LNCAP (cell line): ENCODE data around the gene RAMP3.

ENCODE experiments used
- TF ChIP-seq, protein P1 (sequence below): fragments of 450-650 bp; IDR thresholded peaks from 2 replicates; pipeline ENCODE4 v1.5.1; 2017; ENCODE audit warnings: mild to moderate bottlenecking

Gene RAMP3

DNA sequence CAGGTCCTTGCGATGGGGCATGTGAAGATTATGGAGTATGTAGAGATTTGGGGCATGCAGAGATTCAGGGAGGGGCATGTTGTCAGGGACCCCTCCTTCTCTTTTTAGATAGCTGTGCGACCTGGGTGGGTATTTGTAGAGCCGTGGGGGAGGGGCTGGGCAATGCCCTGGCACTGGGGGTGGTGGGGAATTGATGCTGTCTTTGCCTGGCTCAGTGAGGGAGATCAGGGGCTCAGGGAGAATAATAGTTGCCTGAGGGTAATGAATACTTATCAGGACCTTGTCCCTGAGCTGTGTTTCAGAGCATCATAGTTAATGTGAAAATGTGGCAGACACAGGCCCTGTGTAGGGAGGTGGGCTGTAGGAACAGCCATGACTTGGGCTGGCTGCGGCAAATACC lies 3.5 kb downstream of the RAMP3 start:
- TF ChIP-seq, protein P1, sequence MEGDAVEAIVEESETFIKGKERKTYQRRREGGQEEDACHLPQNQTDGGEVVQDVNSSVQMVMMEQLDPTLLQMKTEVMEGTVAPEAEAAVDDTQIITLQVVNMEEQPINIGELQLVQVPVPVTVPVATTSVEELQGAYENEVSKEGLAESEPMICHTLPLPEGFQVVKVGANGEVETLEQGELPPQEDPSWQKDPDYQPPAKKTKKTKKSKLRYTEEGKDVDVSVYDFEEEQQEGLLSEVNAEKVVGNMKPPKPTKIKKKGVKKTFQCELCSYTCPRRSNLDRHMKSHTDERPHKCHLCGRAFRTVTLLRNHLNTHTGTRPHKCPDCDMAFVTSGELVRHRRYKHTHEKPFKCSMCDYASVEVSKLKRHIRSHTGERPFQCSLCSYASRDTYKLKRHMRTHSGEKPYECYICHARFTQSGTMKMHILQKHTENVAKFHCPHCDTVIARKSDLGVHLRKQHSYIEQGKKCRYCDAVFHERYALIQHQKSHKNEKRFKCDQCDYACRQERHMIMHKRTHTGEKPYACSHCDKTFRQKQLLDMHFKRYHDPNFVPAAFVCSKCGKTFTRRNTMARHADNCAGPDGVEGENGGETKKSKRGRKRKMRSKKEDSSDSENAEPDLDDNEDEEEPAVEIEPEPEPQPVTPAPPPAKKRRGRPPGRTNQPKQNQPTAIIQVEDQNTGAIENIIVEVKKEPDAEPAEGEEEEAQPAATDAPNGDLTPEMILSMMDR = no peak

DNA sequence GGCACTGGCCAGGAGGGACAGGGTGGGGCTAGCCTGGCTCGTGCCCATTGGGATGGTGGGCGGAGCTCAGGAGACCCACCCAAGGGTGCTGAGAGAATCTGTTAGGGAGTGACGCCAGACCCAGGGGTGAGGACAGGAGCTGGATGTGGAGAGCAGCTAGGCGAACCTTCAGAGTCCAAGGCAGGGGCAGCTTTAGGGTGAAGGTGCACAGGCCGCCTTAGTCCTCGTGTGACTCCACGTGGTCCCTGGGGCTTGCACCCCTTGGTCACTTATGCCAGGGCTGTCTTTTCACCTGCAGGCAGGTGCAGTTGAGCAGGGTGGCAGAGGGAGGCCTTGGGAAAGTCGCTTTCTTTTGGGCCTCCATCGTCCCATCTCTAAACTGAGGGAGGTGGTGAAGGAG lies 4.3 kb downstream of the RAMP3 start:
- TF ChIP-seq, protein P1 = no peak

DNA sequence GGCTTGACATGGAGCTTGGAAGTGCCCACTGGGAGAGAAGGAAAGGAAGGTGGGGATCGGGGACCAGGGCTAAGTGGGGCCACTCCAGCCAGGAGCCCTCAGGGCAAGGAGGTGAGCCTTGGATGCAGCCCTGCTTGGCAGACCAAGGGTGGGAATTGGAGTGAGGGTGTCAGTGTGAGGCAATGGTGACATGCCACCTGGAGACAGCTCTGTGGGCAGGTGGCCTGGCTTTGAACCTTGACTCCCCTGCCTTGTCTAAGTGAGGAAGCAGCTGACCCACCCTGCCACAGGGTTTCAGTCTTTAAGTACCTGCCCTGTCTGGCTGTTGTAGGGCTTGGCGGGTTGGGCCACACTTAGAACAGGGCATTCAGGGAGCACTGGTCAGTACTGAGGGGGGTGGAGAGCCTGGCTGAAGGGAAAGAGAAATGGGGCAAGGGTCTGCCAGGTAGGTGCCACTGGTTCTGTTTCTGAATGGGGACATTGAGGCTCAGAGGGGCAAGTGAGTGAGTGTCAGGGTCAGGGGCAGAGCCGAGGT lies 4.8 kb downstream of the RAMP3 start:
- TF ChIP-seq, protein P1 = no peak

DNA sequence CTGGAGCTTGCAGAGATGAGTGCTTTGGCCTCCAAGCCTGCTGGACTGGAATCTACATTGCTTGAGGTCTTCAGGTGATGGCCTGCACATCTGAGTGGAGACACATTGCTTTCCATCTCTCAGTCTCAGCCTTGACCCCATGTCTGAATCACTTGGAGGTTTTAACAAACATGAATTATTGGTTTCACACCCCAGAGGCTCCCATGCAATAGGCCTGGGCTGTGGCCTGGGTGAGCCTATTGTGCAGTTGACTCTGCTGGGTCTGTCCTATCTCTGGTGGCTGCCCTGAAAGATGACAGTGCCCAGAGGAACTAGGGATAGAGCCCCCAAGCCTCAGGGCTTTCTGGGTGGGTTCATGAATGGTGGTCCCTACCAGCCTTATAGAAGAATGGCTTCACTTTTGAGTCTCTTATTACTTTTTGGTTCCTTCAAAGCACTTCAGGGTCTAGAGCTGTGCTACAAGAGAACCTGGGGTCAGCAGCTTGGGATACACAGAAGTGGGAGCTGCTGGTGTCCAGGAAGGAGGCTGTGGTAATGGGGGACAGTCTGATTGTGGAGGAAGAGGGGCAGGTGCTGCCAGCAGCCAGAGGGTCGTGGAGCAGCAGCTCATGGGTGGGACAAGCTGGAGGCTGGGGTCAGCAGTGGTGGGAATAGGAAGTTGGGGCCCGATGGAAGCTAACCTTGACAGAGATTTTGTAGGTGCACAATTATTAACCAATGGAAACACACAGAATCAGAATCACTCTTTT lies 5.5 kb downstream of the RAMP3 start:
- TF ChIP-seq, protein P1 = no peak

DNA sequence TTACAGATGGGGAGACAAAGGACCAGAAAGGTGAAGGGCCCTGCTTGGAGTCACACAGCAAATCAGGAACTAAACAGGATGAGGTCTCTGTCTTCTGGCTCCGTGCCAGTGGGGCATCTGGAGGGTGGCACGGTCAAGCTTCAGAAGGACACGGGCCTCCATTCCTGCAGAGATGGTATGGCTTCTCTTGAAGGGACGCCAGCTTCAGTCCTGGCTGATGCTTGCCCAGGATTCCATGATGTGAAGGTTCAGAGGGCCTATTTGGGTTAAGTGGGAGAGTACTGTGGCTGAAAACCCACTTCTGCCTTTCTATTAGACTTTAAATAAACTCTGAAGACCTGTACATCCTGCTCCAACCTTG lies 6.1 kb downstream of the RAMP3 start:
- TF ChIP-seq, protein P1 = no peak

DNA sequence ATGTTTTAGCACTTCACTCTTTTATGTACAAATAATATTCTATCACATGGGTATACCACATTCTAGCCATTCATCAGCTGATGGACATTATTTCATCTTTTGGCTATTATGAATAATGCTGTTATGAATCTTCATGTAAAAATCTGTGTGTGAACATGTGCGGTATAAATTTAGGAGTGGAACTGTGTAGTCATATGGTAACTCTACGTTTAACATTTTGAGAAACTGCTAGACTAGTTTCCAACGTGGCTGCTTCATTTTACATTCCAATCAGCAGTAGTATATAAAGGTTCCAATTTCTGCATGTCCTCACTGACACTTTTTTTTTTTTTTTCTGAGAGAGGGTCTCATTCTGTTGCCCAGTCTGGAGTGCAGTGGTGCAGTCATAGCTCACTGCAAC lies 8.3 kb downstream of the RAMP3 start:
- TF ChIP-seq, protein P1 = no peak

DNA sequence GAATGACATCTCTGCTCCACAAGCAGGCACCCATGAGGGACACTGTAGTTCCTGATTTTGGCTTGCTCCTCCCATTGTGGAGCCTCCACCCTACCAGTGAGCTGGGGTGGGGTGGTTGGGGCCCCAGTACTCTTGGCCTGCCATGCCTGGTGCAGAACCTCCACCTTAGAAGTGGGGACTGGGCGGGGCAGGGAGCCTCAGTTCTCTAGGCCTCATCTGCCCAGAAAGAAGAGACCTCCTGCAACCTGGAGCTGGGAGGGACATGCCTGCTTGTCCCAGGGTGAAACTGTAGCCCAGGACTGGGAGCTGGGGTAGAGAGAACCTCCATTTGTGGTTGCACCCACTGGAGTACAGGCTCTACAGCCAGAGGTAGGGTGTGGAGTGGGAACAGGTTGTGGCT lies 14.4 kb downstream of the RAMP3 start:
- TF ChIP-seq, protein P1 = no peak
